ENCODE data around the gene MLLT1.

DNA sequence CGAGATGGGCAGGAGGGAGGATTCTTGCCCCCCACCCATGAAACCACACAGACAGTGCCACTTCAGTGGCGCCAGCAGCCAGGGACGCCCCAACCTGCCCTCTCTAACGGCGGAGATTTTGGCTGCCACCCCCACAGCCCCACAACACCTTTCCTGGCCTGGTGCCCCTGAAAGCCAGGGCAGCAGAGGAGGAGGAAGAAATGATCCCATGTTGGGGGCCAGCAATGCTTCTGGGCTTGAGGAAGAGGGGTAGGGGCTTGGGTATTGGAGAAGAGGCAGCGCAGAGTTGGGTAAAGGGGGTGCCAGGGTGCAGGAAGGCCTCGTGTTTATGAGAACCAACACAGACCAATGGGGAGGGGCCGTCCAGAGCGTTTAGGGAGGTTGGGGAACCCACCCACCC is 1.7 kb downstream of the MLLT1 start:
- TF ChIP-seq EZH2phosphoT487 (IDR thresholded peaks at IDR 0.05; ENCODE audit: borderline replicate concordance, low read depth, low read length) = no peak
- TF ChIP-seq, protein P1, sequence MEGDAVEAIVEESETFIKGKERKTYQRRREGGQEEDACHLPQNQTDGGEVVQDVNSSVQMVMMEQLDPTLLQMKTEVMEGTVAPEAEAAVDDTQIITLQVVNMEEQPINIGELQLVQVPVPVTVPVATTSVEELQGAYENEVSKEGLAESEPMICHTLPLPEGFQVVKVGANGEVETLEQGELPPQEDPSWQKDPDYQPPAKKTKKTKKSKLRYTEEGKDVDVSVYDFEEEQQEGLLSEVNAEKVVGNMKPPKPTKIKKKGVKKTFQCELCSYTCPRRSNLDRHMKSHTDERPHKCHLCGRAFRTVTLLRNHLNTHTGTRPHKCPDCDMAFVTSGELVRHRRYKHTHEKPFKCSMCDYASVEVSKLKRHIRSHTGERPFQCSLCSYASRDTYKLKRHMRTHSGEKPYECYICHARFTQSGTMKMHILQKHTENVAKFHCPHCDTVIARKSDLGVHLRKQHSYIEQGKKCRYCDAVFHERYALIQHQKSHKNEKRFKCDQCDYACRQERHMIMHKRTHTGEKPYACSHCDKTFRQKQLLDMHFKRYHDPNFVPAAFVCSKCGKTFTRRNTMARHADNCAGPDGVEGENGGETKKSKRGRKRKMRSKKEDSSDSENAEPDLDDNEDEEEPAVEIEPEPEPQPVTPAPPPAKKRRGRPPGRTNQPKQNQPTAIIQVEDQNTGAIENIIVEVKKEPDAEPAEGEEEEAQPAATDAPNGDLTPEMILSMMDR (conservative IDR thresholded peaks at IDR 0.05; ENCODE audit: low read length) = no peak

Data from OCI-LY7 (cell line).